ENCODE measurements around the gene ARID5B. TPM values are rescaled to one million over a fixed set of nuclear protein-coding genes. Genes with fewer than 3 reads are reported as not detected.

Gene ARID5B
- total RNA-seq, 2 experiments from 2014 or later, result 26.7 to 28.3 TPM

DNA sequence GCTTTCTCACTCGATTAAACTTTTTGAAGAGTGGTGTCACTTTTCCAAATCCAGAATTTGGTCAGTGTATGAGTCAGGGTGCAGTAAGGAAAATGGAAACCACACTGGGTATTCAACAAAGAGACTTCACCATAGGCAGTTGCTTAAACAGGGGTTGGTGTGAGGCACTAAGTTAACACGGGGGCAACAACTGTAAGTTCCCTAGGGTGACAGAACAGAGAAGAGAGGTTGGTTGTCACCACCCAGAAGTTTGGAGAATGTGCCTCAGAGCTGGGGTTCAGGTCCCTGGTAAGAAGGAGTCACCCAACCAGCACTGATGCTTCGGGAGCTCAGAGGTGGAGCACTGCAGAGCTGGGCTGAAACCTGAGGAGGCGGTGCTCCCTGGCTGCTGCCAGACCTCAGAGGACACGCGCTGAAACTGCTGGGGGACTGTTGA, 170.4 kb downstream of the ARID5B start:
- H3K4me1 Mint-ChIP-seq (ENCODE audit: low read depth), result peaks cover 55% of the 10 kb centered on the region
- CTCF ChIA-PET, result interaction anchor here (1.6 kb wide), 2 partner anchors 13 to 173 kb away, joined by 4 to 5 read pairs; no protein-coding TSS in a partner anchor
- H3K4me3 Mint-ChIP-seq, result no peak overlapping the region
- POLR2A ChIA-PET, result interaction anchor here (0.6 to 1.5 kb wide), 3 partner anchors 8 to 18 kb away, joined by 3 to 6 read pairs (median 3); no protein-coding TSS in a partner anchor
- H3K9me3 Mint-ChIP-seq, result no peaks in the 10 kb centered on the region
- peaks cover 76% of the 10 kb centered on the region for H3K36me3 Mint-ChIP-seq (ENCODE audit: low read depth)
- intact Hi-C loops (cut with micrococcal nuclease), result no loop called here
- DNase-seq, result peak; percentile 46
- no peaks in the 10 kb centered on the region for H3K27me3 Mint-ChIP-seq
- TF ChIP-seq CTCF (IDR thresholded peaks at IDR 0.05), result no peak
- peak overlapping the region; percentile 60 for H3K27ac Mint-ChIP-seq
- ATAC-seq, result peak; percentile 83

DNA sequence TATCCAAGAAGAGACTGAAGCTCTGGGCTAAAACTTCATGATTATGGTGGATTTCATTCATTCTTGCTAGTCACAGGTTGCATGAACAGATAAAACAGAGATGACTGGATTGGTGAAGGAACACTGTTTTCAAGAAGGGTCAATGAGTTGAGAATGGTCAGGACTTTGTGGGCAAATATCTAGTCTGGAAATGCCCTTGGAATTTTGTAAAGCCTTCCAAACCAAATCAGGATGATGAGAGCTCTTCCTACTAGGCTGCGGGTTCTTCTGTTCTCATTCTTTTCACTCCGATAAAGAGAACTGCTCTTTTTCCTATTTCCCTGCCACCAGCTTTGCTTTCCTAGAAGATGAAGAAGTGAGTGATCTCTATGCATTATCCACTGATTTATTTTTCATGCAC, 171.4 kb downstream of the ARID5B start:
- ChIA-PET POLR2A (interaction anchor here (1.0 to 1.5 kb wide), 5 partner anchors 9 to 172 kb away, joined by 3 to 6 read pairs (median 5); no protein-coding TSS in a partner anchor), CTCF (interaction anchor here (1.2 to 2.3 kb wide), 3 partner anchors 9 to 172 kb away, joined by 4 to 5 read pairs (median 4); no protein-coding TSS in a partner anchor)
- no peak for TF ChIP-seq CTCF (IDR thresholded peaks at IDR 0.05)
- Mint-ChIP-seq H3K4me3 (no peak overlapping the region), H3K36me3 (ENCODE audit: low read depth) (peaks cover 78% of the 10 kb centered on the region), H3K4me1 (ENCODE audit: low read depth) (peaks cover 59% of the 10 kb centered on the region), H3K27me3 (no peaks in the 10 kb centered on the region), H3K9me3 (peaks cover 1% of the 10 kb centered on the region), H3K27ac (peak overlapping the region; percentile 14)
- intact Hi-C loops (cut with micrococcal nuclease), result no loop called here
- DNase-seq (no peak), ATAC-seq (no peak)

GRCh38 chr10:62073429-62073828, 171.9 kb downstream of the ARID5B start:
- H3K4me3 Mint-ChIP-seq, result no peak overlapping the region
- peaks cover 80% of the 10 kb centered on the region for H3K36me3 Mint-ChIP-seq (ENCODE audit: low read depth)
- TF ChIP-seq CTCF (IDR thresholded peaks at IDR 0.05), result no peak
- POLR2A ChIA-PET, result interaction anchor here (0.6 to 1.4 kb wide), 4 partner anchors 9 to 172 kb away, joined by 3 to 5 read pairs (median 4); no protein-coding TSS in a partner anchor
- H3K4me1 Mint-ChIP-seq (ENCODE audit: low read depth), result peaks cover 57% of the 10 kb centered on the region
- ATAC-seq (no peak), DNase-seq (no peak)
- CTCF ChIA-PET, result interaction anchor here (1.2 to 2.3 kb wide), 3 partner anchors 9 to 172 kb away, joined by 4 to 5 read pairs (median 4); no protein-coding TSS in a partner anchor
- peaks cover 1% of the 10 kb centered on the region for H3K9me3 Mint-ChIP-seq
- H3K27ac Mint-ChIP-seq, result peak overlapping the region; percentile 14
- H3K27me3 Mint-ChIP-seq, result no peaks in the 10 kb centered on the region
- intact Hi-C loops (cut with micrococcal nuclease), result no loop called here

GRCh38 chr10:62075414-62075813, 173.9 kb downstream of the ARID5B start:
- peaks cover 1% of the 10 kb centered on the region for H3K9me3 Mint-ChIP-seq
- peaks cover 55% of the 10 kb centered on the region for H3K4me1 Mint-ChIP-seq (ENCODE audit: low read depth)
- H3K4me3 Mint-ChIP-seq, result no peak overlapping the region

More at GRCh38 chr10:62075414-62075813, 173.9 kb downstream of the ARID5B start:
- Mint-ChIP-seq H3K36me3 (ENCODE audit: low read depth) (peaks cover 79% of the 10 kb centered on the region), H3K27me3 (no peaks in the 10 kb centered on the region), H3K27ac (no peak overlapping the region)
- ChIA-PET POLR2A (interaction anchor here (0.6 to 1.1 kb wide), 2 partner anchors 10 to 88 kb away, joined by 3 to 7 read pairs; no protein-coding TSS in a partner anchor), CTCF (interaction anchor here (0.8 to 1.8 kb wide), 4 partner anchors 13 to 170 kb away, joined by 3 to 4 read pairs (median 3); no protein-coding TSS in a partner anchor)
- DNase-seq (no peak), ATAC-seq (no peak)
- intact Hi-C loops (cut with micrococcal nuclease), result no loop called here
- TF ChIP-seq CTCF (IDR thresholded peaks at IDR 0.05), result no peak
